IPS-NIHi11 (cell line): Measurements from ENCODE around the gene STEAP3.

Source experiments
- DNase-seq: peaks from one replicate; pipeline ENCODE4 v3.0.0; 2012; ENCODE audit warnings: mixed read lengths, low spot score

The STEAP3 gene, protein sequence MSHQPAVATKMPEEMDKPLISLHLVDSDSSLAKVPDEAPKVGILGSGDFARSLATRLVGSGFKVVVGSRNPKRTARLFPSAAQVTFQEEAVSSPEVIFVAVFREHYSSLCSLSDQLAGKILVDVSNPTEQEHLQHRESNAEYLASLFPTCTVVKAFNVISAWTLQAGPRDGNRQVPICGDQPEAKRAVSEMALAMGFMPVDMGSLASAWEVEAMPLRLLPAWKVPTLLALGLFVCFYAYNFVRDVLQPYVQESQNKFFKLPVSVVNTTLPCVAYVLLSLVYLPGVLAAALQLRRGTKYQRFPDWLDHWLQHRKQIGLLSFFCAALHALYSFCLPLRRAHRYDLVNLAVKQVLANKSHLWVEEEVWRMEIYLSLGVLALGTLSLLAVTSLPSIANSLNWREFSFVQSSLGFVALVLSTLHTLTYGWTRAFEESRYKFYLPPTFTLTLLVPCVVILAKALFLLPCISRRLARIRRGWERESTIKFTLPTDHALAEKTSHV

DNA sequence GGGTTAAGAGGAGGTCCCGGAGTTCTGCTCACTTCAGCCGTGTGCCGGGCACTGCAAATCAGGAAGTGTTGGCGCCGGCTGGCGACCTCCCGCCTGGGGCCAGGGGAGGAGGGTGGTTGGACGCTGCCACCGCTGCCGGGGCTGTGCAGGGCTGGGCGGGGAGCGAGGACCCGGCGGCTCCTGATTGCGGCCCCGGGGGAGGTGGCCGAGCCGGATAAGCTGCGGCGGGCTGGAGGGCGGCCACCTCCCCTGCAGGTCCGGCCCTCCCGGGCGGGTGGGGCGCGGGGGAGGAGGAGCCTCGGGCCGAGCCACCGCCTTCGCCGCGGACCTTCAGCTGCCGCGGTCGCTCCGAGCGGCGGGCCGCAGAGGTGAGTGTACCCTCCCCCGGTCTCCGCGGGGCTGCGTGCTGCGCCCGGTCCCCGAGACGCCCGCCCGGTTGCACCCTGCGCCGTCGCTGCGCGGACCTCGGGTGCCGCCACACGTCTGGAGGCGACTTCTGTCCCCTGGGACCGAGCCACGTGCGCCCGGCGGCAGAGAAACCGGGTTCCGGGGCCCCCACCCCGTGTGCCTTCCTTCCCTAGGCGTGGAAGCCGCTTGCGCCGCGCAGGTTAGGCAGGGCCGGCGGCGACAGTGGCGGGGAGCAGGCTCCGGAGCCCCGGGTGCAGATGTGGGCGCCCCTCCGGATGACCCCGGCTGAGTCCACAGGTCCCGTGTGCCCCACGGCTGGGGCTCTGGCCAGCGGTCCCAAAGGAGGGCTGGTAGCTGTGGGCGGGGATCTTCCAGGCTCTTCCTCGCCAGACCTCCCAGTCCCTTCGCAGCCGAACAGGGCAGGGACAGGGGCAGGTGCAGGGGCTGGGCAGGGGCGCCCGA lies at the start of gene STEAP3:
Gene STEAP3 (plus strand): TSS at position 314 of the 870 bp plus-strand sequence. CDS start 7,179 bp downstream, outside the sequence.
- DNase-seq = peak; percentile 96

DNA sequence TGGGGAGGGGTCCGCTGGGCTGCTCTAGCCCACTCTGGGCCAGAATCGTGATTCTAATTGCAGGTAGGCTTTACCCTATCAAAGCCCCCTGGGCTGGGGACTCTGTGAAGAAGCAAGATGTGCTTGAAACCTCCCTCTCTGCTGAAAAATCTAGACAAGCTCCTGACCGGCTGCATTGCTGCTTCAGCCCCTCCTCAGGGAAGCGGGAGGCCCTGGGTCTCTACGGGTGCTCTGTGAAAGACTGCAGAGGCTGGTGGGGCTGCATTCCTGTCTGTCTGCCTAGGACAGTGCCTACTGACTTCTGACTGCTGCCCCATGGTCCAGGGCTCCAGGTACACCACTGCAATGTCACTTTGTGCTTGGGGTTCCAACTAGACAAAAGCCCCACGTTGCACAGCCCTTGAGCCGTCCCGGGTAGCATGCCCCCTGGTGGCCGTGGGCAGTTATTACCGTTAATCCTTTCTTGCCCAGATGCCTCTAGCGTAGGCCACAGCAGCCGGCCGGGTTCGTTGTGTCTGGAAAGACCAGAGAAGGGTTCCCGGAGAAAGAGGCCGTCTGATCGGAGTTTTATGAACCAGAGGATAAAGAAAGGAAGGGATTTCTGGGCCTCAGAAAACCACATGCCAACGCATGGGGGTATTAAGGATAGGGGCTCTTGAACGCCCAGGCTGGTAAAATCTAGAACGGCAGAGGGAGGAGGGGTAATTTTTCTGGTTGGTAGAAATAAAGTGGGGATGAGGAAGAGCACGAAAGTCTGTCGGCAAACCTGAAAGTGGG lies 49.2 kb upstream of the STEAP3 start:
- peak; percentile 77 for DNase-seq

DNA sequence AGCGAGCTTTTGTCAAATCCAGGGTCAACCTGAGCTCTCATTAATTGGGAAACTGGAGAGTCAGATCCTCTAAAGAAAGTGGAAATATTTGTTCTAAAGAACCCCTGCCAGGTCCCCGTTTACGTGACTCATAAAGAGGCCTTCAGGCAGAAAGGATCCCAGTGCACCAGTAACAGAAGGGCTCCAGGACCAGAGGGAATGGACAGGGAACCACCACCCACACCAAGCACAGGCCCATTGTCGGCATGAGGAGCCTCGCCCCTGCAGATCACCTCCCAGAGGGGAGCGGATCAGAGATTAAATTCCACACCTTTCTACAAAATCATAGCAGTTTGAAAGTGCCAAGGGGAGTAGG lies 48.7 kb upstream of the STEAP3 start:
- no peak for DNase-seq

DNA sequence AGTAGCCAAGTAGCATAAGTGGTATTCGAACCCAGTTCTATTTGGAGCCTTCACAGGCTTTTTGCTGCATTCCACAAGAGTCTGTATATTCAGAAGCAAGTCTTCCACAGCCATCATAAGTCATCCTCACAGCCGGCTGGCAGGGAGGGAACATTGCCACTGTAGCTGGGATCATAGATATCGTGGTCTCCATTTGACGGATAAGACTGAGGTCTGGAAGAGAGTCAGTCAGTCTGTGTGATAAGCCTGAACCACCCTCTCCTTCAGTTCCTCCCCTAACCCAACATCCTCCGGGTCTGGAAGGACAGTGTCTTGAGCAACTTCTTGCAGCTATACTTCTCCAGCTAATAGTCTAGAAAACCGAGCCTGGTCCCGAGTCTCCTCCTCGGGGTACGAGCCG lies 48.1 kb upstream of the STEAP3 start:
- DNase-seq = no peak

DNA sequence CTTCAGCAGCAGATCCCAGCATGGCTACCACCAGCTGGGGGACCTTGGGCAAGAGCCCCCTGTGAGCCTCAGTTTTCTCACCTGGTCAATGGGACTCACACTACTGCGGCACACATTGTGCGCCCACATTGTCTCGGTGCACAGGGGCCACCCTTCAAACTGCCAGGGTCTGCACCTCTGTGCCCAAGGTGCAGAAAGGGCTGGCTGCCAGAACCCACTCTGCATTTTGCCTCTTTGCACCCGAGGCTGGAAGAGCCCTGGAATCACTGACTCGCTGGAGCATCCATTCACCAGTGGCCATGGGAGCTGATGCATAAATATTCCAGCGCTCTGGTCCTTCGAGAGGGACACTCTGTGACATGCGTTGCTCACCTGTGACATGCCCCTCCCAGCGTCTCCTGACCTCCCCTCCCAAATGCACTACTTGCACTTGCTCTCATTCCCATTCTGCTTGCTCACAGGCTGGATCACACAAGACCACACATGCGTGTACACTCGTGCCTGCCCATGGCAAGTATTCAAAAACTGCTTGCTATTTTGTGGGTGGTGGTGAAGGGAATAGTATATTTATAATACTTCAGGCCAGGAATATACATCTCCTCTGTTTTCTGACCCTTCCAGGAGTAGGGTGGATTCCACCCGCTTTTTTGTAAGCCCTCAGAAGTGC lies 46.3 kb upstream of the STEAP3 start:
- DNase-seq = no peak

DNA sequence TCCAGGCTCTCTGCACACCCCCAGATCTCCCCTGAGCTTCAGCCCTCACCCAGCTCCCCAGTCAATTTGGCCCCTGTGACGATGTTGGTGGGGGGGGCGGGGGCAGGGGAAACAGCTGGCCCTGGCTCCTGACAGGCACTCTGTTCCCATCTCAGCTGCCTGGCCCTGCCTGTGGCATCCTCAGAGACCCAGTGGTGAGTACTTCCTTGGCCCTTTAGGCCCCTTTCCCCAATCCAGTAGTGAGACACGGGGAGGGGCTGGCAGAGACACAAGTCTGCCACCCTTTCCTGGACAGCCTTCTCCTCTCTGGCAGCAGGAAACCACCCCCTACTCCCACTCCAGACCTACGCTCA lies 45.8 kb upstream of the STEAP3 start:
- no peak for DNase-seq

DNA sequence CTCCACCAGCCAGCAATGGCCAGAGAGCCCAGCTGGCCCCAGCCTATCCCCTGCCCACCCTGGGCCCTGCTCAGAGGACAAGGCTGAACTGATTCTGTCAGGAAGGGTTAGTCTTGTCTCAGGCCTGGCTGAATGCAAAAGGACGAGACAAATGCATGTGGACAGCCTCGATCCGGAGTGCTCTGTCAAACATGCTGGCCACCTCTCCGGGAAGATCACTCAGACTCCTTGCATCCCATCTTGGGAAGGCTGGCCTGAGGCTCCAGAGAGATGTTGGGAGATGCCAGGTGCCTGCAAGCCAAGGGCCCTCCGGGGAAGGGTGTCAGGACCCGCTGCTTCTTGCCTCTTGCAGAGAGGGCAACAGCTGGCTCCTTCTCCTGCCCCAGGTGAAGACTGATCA lies 44.9 kb upstream of the STEAP3 start:
- DNase-seq = no peak

DNA sequence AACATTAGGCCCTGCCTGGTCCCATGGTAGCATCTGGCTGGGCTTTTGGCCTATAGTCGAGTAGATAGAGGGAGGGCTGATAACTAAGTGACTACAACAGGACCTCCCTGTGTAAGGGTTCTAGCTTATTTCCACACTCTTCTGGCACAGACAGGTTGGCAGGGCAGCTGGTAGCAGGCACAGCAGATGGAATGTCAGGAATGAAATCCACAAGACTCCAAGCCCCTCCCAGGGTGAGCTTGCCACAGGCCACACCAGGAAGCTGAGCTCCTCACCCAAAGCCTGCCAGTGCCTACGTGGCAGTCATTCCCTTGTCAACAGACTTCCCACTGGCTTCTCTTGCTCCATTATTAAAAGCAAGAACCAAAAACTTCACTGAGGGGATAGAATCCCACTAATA lies 44.4 kb upstream of the STEAP3 start:
- DNase-seq = no peak

DNA sequence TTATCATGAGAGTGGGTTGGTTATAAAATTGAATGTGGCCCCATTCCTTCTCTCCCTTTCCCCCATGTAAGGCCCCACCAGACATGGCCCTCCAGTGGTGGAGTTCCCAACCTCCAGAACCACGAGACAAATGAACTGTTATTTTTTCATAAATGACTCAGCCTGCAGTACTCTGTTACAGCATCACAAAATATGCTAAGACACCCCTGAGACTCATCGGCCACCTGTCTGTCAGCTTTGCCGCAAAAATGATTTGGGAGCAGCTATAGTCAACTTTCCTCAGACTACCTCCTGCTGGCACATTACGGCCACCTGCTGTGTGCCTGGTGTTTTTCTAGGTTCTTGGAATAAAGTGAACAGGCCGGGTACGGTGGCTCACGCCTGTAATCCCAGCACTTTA lies 43.6 kb upstream of the STEAP3 start:
- no peak for DNase-seq

DNA sequence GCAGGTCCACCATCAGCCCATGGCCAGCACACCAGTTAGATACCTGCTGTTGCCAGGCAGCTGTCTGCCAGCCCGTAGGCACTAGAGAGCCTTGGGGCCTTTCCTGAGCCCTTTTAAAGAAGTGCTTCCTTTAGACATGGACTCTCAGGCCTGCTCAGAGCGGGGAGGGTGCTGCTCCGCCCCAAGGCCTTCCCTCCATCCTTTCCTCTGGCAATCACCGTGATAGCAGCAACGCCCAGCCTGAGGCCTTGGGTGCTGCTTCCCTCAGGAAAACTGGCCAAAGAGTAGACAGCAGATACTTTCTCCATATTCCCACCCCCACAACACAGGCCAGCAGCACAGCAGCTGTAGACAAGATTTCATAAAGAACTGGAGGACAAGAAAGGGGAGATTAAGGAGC lies 42.7 kb upstream of the STEAP3 start:
- DNase-seq = no peak

DNA sequence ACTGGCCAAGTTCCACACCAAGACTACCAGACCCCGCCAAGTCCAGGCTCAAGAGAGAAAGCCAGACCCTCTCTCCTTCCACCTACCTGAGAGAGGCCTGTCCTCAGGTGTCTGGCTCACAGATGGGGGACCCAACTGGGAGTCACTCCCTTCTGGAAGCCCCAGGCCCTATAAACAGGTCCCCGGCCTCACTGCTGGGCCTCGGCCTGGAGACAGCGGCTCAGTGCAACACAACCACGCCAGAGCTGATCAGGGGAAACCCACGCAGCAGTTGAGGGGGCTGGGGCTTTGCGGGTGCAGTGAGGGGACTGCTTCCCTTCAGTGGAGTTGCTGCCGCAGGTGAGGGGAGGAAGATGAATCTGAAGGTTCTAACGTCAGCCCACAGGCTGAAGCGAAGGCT lies 42.2 kb upstream of the STEAP3 start:
- DNase-seq = no peak

DNA sequence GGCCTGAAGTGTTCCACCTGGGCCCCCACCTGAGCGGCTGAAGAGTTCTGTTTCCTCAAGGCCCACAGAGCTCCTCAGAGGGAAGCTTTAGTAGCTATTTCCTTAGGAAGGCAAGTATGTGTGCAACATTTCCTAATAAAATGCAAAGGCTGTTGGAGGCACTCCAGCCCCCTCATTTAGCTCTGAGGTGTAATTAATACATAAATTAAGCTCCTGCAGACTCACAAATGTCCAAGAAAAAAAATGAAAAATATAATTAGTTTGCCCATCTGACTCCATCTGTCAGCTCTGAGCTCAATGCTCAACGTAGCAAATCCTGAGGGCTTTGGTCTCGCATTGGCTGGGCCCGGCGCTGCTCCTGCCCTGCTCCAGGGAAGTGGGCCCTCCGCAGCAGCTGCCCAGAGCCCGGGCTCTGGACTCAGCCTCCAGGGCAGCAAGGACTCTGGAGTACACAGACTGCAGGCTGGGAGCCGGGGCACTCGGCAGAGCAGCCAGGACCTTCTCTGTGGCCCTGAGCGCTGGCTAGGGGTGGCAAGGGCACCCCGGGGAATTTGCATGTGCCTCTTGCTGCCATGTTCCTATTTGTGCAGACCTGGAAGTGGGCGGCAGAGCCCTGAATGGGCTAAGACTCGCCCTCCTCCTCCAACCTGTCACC lies 41.7 kb upstream of the STEAP3 start:
- no peak for DNase-seq

DNA sequence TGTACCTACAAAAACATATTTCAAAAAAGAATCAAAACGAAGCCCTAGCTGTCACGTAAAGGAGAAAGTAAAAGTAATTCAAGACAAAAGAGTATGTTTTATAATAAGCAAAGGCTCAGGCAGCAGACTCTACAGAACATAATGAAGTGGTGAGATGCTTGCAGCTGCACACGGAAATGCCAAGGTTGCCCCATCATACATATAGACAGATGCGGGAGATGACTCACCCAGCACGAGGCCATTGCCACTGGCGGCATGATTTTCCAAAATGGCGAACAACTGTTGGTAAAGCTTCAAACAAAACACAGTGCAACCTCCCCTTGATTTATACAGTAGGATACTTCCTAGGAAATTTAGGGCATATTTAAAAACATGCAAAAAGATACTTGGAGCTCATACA lies 39.1 kb upstream of the STEAP3 start:
- DNase-seq = no peak

DNA sequence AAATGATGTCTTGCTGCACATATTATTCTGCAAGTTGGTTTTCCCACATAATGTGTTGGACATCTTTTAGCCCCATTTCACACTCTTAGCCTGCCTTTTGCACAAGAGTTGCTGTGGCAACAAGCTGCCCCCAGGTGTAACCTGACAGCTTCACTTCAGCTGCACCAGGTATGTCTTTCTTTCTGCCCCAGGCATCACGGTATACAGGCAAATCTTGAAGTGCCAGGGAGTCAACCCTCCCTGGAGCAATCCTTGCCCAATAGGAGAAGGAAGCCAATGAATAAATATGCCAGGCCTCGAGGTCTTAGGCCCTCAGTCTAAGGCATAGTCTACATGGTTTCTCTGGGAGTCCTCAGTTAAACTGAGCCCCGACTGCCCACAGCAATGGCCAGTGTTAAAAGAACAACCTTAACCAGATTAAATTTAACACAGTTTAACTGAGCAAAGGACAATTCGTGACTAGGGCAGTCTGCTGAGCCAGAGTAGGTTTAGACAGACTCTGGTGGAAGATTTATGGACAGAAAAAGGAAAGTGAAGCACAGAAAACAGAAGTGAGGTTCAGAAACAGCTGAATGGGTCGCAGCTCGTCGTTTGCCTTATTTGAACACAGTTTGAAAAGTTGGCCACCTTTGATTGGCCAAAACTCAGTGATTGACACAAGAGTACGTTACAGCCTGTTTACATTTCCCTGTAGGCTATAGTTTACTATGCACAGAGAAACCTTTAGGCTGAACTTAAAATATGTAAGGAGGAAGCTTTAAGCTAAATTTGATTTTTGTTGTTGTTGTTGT lies 33.1 kb upstream of the STEAP3 start:
- no peak for DNase-seq

DNA sequence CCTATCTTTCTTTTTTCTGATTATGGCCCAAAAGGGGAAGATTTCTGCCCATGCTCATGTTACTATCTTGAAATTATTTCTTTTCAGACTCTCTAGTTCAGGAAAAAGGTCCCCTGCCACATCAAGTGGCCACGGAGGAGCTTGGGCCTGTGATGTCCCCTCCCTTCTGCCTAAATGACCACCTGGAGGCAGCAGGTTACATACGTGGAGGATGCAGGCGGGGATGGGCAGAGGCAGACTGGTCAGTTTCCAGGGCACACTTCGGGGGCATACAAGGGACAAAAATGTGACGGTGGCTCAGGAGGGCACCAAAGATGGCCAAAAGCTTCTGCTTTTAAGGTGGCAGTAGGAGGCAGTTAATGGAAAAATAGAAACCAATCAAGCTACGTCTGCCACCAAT lies 30.7 kb upstream of the STEAP3 start:
- DNase-seq = no peak

DNA sequence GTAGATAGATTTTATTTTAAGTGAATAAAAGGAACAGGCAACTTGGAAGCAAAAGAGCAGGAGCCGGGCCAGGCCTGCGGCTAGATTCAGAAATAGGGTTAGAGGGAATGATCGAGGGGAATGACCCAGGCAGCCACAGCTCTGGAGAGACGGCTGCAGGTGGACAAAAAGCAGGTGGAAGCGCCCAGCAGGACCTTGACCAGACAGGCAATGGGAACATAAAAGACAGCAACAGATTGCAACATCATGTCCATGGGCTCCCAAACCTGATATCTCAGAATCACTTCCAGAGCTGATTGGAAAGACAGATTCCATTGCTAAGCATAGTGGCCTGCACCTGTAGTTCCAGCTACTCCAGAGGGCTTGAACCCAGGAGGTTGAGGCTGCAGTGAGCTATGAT lies 28.6 kb upstream of the STEAP3 start:
- no peak for DNase-seq

DNA sequence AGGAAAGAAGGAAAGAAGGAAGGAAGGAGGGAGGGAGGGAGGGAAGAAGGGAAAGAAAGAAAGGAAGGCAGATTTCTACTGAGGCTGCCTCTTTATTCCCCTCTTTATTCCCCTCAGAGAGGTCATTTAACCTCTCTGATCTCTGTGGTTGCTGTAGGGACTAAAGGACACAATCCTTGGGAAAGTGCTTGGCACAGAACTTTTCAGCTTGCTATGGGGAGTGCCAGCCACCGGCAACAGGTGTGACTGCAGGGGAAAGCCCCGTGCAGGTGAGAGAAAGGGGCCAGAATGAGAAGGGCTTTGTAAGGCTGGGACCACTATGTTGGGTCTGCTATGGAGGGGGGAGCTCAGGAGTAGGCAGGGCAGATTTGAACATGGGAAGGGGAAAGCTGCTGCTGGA lies 27.7 kb upstream of the STEAP3 start:
- DNase-seq = no peak

DNA sequence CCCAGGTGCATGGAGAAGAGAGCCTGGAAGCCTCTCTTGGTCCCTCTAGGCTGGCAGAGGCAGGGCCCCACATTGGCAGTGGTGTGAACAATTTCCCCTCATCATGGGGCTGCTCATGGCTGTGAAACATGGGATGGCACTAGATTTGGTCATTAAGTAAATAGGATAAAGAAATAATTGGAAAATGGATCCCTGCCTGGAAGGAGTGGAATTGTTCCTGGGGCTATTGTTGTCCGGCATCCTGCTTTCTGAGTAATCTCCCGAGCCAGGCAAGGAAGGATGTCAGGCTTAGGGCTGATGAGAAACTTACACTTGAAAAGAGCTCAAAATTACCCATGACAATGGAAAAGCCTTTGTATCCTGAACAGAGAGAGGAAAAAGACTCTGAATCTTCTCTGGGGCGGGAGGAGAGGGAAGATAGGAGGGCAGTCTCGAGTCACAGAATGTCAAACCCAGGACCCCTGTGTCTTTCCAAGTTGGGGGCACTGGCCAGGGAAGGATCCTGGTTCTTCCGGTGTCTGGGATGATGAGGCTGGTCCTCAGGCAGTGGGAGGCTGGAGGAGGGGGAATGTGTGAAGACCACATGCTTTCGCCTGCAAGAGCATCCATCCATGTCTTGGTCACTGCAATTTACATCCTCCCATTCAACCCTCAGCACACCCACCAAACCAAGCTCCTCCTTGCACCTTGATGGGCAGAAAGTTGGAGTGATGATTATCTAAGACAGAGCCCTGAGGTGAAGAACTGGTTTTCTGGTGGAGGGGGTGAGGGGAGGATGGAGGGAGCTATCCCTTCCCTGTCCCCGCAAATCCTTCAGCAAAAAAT lies 27.1 kb upstream of the STEAP3 start:
- peak; percentile 59 for DNase-seq

DNA sequence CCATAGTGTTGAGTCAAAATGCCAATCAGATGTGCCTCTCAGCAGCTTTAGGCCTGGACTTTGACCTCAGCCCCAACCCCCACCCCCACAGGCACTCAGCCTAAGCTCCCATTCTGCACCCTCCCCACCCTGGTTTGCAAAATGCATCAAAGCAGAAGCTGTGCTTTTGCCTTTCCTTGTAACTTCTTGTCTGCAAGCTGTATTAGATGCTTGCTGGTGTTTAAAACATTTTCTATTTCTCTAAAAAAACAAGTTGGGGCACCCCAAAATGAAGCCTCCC lies 26.6 kb upstream of the STEAP3 start:
- DNase-seq = no peak
